GM10266 (cell line): Measurements from ENCODE around the gene CCNL2.
"Not testable (repeated sequence)": the region's sequence is repeated elsewhere in the genome, so short reads cannot be mapped to it uniquely, and the experiment has no call there.

Experiments used
- DNase-seq: peaks from one replicate; pipeline ENCODE4 v3.0.0; 2012; ENCODE audit errors: extremely low spot score
- CTCF ChIP-seq: IDR thresholded peaks from 2 replicates; pipeline ENCODE4 v1.5.1; 2012; ENCODE audit warnings: mild to moderate bottlenecking, low read depth; ENCODE audit not compliant: control insufficient read depth, insufficient read depth; ENCODE audit errors: missing control alignments

The CCNL2 gene

GRCh38 chr1:1415751-1416150, 16.6 kb upstream of the CCNL2 start:
- no peak for TF ChIP-seq CTCF
- no peak for DNase-seq

- DNase-seq: not testable (repeated sequence)
Observed at GRCh38 chr1:1412311-1412902, 13.3 kb upstream of the CCNL2 start.

- no peak for DNase-seq
- no peak for TF ChIP-seq CTCF
Observed at GRCh38 chr1:1411626-1412025, 12.5 kb upstream of the CCNL2 start.

- not testable (repeated sequence) for DNase-seq
Observed at GRCh38 chr1:1410238-1410637, 11.1 kb upstream of the CCNL2 start.

- no peak for TF ChIP-seq CTCF
- DNase-seq: no peak
Observed at GRCh38 chr1:1407636-1408318, 8.6 kb upstream of the CCNL2 start.

- peak; percentile 99 for DNase-seq
- no peak for TF ChIP-seq CTCF
Observed at GRCh38 chr1:1406821-1407635, 7.9 kb upstream of the CCNL2 start, which contains the start of gene MRPL20. Gene MRPL20, minus strand, starts transcription at chr1:1407293. Its CDS starts 76 bp downstream, at chr1:1407217.

GRCh38 chr1:1406101-1406820, 7.1 kb upstream of the CCNL2 start:
- DNase-seq: no peak
- no peak for TF ChIP-seq CTCF

- TF ChIP-seq CTCF: no peak
- DNase-seq: no peak
Observed at GRCh38 chr1:1403653-1404052, 4.5 kb upstream of the CCNL2 start.

GRCh38 chr1:1402901-1403392, 3.8 kb upstream of the CCNL2 start:
- not testable (repeated sequence) for DNase-seq
